Stimulated activated CD8-positive, alpha-beta memory T cell treated with anti-CD3 and anti-CD28 coated beads, Interleukin-4, amount 100 ng/mL, for 1 hour (primary cell): ENCODE data around the gene ADARB2.

ENCODE experiments used
- DNase-seq, 2 donors: peaks; one replicate each; pipeline ENCODE4 v3.0.0-alpha.2; 2020; ENCODE audit warnings: low read depth in 2 of 2, low spot score in 1 of 2

The ADARB2 gene

DNA sequence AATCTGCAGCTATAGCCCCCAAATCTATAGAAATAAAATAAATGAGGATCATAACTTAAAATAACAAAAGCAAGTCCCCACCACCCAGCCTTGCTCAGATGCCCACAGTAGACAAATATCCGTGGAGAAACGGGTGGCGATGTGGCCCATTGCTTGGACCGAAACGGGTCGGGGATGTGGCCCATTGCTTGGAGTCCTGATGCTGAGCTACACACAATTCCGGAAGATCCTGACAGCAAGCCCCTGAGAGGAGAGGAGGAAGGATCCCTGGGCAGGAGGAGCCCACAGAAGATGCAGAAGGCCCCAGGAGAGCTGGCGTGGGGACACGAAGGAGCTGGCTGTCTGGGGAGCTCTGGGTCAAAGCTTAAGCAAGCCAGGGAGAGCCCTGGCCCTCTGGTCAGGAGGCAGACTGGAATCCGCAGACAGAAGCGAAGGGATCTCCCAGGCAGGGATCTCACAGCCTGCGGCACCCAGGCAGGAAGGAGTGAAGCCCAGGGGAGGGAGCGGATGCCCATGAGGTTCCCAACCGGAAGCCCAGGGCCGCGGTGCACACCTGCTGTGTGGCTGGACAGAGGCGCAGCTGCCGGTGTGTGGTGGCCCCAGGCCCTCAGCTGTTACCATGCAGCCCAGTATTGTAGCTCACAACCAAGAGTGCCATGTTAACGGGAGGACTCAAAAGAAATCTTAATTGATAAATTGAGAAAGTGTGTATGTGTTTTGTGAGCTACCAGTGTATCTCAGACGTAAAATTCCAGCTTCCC is 138.8 kb downstream of the ADARB2 start:
- DNase-seq: no peak

DNA sequence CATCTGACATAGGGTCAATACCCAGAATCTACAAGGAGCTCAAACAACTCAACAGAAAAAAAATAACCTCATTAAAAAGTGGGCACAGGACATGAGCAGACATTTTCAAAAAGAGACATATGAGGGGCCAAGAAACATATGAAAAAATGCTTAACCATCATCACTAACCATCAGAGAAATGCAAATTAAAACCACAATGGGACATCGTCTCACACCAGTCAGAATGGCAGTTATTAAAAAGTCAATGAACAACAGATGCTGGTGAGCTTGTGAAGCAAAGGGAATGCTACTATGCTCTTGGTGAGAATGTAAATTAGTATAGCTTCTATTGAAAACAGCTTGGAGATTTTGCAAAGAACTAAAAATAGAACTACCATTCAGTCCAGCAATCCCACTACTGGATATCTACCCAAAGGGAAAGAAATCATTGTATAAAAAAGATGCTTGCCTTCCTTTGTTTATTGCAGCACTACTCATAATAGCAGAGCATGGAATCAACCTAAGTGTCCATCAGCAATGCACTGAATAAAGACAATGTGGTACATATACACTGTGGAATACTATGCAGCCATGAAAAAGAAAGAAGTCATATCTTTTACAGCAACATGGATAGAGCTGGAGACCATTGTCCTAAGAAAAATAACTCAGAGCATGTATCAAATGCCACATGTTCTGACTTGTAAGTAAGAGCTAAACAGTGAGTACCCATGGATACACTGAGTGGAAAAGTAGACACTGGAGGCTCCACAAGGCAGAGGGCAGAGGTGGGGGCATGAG is 139.8 kb downstream of the ADARB2 start:
- no peak for DNase-seq

DNA sequence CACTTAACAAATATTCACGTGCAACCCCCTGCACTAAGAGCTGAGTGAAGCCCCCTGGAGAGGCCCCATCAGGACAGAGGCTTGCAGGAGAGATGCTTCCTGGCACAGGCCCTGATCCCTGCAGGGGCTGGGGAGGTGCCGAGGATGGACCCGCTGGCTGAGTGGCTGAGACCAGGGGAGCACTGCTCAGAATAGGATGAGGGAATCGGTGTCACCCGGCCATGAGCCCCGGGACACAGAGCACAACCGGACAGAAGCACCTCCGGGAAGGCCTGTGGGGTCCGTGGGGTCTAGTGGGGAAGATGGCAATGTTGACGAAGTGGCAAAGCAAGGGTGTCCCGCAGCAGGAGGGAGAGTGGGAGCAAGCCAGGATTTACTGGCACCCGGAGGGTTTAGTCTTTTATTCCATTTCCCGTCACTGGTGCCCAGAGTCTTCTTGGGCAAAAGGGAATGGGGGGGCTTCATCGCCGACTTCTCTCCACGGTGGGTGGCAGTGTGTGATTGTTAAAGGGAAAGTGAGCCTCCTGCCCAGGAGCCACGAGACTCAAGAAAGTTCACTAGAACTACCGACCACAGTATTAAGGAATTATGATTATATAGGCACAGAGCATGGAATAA is 140.7 kb downstream of the ADARB2 start:
- DNase-seq: no peak

DNA sequence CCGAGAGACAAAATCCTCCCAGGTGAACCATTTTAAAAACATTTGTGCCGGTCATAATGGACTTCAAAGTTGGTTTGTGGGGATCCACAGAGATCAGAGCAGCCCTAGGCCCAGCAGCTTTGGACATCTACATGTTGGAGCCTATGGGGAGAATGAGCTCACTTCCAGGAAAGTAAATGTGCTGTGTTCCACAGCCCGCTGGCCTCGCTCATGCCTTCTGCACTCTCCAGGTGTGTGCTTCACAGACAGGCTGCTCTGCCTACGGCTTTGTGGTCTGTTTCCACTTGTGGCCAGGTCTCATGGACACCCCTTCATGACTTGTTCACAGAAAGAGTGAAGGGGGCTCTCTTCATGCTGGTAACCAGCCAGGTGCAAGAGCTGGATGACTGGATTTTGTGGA is 141.6 kb downstream of the ADARB2 start:
- DNase-seq: no peak

DNA sequence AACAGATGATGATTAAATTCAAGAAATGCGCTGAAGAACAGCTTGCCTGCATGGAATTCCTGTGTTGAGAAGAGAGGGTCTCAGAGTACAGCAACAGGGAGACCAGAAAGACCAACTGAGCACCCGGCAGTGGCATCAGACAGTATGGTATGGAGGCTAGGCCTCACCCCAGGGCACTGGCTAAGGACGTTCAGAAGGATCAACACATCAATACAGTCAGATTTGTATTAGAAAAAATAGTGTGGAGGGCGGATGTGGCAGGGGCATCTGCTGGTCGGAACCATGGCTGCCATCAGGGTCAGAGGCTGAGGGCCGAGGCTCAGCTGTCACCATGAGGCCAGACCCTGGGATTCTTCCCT is 142.1 kb downstream of the ADARB2 start:
- DNase-seq: no peak

DNA sequence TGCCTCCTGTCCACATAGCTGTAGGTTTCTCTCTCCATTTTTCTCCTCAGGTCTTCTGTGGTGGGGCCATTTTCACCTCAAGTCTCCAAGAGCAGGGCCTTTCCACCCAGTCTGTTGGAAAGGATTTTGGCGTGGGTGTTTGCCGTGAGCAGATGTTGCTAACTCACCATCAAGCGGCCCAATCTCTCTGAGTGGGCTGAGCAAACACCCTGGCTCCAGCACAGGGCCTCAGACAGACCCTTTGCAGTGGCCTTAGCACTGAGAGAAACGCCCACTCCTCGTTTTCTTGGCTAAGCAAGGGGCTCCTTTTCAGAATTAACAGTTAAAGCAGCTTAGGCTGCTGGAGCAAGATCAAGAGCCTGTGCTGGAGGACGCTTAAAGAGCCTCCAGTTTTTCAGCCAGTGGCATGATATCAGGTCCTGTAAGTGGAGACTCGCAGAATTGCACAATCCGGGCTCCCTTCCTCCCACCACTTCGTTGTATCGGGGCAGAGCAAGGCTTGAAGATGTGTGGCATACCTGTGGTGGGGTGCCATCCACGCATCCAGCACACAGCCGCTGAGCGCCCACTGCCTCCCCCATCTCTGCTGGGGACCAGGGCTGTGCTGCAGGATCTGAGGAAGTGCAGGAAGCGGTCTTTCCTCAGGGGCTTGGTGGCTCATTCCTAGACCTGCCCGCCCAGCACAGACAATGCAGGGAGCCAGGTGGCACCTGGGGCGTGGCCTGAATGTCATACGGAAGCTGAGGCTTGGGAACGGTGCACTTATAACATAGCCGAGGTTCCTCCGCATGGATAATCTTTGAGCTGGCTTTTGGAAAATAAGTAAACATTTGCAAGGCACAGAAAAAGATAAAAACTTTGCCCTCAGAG is 142.7 kb downstream of the ADARB2 start:
- DNase-seq: no peak

DNA sequence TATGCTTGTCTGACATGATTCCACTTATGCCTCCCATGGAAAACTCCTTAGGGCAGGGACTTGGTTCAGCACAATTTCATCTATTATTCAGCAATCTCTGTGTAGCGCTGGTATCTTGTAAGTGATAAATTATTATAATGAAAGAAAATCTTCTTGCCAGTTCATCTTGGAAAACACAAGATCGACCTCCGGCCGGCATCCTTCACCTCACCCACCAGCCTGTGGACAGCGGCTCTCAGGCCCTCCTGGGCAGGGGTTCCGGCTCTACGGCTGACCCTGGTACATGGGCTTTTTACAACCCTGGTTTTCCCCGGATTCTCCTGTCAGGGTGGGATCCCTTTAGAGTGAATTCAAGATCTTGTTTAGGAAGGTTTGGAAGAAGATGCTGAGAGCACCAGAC is 145.6 kb downstream of the ADARB2 start:
- no peak for DNase-seq

DNA sequence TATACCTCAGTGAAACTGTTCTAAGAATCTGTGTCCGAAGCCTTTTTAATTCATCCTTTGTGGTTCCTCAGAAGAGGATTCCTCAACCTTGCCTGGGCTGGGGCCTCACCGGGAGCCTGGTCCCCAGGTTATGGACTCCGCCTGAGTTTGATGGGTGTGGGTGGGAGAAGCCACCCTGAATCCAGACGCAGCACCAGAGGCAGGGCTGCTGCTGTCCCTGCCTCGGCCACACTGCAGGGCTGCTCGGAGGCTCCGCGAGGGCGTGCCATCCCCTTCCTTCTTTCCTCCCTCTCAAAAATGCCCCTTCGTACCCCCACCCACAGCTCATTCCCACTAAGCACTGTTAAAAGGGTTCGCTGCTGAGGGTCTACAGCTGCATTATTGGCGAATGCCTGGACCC is 146.3 kb downstream of the ADARB2 start:
- no peak for DNase-seq

DNA sequence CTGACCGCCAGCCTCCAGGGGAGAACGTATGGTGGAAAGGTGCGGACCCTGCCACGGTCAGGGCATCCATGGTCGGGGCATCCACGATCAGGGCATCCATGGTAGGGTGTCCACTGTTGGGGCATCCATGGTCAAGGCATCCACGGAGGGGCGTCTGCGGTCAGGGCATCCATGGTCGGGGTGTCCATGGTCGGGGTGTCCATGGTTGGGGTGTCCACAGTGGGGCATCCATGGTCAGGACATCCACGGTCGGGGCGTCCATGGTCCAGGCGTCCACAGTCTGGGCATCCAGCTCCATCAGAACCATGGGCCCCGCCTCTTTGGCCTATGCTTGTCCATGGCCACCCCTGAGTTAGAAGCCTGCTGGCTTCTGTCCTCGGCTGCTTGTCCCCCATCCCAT is 148.1 kb downstream of the ADARB2 start:
- no peak for DNase-seq

DNA sequence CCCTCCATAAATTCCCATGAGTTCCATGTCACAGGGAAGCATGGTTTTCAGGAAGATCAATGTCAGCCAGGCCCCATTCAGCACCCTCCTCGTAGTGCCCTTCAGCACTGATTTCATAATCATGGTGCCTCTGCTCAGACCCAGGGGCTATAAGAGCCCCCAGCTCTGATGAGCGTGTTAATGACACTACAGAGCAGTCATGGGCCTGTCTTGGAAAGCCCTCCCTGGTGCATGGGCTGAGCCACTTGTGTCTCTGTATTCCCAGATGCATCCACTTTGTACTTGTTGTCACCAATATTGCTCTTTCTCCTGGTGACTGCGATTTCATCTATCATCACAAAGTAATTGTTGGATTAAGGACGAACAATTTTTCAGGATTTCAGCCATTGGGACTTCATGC is 154.6 kb downstream of the ADARB2 start:
- DNase-seq: no peak

DNA sequence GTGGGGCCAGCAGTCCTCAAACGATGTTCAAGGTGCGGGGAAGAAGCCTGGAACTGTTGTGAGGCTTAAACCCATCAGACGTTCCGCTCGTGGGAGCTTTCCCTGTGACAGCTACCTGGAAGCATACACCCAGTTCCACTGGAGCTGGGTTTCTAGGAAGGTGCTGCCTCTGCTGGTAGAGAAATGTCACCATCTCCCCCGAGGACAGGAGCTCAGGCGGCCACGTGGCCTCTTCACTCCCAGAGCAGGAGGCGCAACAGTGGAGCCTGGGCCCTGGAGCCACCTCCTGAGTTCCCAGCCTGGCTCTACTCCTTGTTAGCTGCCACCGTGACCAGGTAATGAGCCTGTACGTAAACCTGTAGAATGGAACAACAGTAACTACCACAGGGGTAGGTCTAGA is 156.1 kb downstream of the ADARB2 start:
- DNase-seq: no peak

DNA sequence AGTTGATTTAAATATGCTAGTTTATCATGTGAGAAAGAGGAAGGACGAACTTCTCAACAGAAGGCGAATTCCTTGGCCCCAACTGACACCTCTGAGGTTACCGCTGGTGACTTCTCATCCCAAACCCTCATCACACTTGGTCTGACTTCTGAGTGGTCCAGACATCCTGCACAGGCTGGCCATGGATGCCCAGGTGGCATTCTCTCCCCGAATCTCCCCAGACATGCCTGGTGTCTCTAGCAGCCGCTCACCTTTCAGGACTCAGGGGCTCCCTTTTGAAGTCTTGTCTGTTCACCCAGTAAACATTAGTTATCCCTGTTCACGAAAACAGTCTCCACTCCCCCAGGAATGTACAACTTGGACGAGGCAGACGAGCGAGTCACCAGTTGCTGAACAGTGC is 157.7 kb downstream of the ADARB2 start:
- no peak for DNase-seq

DNA sequence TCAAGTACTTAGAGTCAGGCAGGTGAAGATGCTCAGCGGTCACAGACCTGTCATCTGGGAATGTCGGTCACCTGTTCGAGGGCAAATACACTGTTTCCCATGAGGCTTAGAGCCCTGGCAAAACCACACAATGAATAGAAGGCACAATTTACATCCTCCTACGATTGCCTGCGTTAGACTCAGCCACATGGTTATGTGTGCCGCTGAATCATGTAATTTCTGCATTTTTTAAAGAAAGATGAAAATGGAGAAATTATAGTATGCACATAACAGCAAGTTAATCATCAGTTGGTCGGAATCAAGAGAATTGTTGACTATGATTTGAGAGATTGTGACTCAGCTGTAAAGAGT is 158.2 kb downstream of the ADARB2 start:
- no peak for DNase-seq

DNA sequence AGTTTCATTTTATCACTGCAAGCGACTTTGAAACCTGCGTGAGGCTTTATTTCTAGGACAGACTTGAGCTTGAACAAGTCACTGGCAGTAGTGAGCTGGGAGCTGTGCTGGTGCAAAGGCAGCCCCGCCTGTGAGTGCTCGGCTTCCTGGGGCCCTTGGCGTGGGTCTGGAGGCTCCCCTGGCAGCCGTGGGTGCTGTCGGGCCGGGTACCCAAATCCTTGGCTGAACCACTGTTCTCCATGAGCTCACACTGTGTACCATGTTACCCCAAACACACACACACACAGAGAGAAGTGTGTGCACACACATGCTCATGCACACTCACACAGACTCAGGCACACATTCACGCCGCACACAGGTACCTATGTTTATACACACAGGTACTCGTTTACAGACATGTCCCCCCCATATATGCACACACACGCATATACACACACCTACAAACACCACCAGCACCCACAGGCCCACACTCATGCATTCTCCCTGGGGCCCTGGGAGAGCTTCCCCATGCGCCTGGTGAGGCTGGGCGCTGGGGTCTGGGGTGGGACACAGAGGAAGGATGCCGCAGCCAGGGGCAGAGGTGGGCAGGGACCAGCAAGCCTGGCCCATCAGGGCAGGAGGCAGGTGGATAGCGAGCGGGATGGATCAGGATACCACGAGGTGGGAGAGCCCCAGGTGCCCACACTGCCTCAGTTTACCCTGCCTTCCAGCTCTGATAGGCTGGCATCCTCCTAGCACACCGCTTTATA is 158.8 kb downstream of the ADARB2 start:
- no peak for DNase-seq

DNA sequence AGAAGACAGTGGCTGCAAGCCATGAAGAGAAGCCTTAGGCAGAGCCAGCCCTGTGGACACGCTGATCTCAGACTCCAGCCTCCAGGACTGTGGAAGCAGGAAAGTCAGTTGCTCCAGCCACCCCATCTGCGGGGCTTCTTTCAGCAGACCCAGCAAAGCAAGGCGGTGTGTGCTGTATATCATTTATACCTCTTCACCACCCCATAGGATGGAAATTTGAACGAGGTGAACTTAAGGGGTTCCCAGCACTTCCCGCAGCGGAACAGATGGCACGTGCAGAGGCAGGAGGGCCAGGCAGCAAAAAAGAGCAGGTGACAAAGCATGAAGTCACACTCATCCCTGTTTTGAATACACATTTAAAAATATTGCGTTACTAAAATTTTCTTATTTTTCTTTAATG is 159.4 kb downstream of the ADARB2 start:
- no peak for DNase-seq

DNA sequence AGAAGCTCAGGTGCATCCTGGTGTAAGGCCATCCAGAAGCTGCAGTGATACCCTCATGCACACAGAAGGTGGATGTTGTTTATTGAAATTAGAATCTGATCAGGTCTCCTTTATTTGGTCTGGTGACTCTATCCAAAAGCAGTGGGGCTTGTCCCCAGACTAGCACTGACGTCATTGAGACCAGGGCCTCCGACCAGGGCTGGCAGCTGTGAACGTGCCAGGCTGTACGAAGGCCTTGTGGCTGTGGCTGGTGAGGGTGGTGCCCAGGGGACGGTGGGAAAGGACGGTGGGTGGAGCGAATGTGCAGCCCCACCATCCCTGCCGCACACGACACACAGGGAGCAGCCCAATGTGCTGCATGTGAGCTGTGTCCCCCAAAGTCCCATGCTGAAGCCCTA is 160.0 kb downstream of the ADARB2 start:
- DNase-seq: no peak

DNA sequence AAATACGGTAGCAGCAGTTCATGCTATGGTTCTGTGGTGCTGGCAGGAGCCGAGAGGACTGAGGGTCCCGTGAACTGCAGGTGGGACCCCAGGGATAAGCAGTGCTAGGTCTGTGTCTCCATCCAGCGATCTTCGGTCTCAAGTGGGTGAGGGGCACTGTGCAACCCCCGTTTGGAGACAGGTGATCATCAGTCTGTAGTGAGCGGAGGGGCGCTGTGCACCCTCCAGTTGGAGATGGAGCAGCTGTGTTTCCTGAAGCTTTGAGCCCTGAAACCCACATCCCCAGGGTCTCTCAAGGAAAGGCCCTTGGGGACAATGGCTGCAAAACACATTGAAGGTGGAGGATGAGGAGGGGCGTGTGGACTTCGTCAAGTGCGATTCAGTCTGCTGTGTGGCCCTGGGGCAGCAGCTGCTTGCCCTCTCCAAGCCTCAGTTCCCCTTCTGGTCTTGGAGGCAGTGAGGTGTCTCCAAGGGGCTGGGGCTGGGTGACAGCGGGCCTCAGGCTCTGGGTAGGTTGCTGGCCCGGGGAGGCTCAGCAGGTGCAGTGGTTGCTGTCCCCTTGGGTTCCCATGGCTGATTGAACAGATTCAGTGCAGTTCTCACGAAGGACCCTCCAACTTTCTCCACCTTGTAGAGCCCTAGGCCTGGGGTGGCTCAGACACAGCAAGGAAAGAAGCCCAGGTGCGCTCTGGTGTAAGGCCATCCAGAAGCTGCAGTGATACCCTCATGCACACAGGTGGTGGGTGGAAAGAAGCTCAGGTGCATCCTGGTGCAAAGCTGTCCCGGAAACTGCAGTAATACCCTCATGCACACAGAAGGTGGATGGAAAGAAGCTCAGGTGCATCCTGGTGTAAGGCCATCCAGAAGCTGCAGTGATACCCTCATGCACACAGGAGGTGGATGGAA is 160.6 kb downstream of the ADARB2 start:
- no peak for DNase-seq

DNA sequence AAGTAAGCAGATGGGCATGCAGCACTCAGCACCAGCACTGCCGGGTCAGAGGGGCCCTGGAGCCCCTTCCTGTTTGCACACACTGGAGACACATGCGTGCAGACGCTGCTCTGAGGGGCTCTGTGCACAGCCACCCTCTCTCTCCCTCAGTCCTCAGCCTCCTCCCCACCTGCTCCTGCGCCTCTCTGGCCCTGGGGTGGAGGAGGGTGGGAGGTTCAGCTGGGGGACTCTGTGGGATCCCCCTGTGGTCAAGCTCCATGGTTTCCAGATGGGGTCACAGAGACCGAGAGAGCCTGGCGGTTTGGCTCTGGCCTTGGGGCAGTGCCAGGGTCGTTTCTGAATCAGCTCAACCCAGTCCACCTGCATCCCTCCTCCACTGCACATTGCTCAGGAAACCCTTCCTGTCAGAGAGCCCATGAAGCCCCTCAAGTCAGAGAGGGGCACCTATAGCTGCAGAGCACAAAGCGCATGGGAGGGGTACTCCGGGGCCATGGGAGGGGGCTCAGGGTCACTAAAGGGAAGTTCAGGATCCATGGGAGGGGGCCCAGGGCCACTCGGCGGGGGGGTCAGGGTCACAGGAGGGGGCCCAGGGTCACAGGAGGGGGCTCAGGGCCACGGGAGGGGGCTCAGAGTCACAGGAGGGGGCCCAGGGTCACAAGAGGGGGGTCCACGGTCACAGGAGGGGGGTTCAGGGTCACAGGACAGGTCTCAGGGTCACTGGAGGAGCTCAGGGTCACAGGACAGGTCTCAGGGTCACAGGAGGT is 161.7 kb downstream of the ADARB2 start:
- DNase-seq: no peak

DNA sequence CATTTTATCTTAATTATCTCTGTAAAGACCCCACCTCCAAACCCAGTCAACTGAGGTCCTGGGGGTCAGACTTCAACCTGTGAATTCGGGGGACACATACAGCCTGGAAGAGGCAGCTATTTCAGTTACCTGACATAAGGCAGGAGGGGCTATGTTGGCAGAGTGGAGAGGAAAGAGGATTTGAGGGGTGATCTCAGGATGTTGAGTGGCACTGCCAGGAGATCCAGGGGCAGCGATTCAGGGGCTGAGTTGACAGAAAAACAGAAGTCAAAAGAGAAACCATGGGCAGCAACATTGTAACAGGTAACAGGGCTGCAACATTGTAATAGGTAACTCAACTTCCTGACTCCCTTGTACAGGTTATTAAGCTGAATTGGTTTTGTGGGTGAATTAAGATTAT is 162.6 kb downstream of the ADARB2 start:
- no peak for DNase-seq
